ENCODE results near the gene SLC35B2. TPM values are rescaled to one million over a fixed set of nuclear protein-coding genes. Genes with fewer than 3 reads are reported as not detected.

The SLC35B2 gene
- total and polyA plus RNA-seq, 12 donors: 12.7 to 79.8 (median 55.6) TPM

- Histone ChIP-seq H3K27ac (no peak overlapping the region), H3K27me3 (peaks cover 35% of the 10 kb centered on the region), H3K9me3 (replicated peaks in 1 of 3) (no peaks in the 10 kb centered on the region), H3K4me1 (replicated peaks in 1 of 2) (peaks cover 0 to 8% of the 10 kb centered on the region in 2 donors), H3K36me3 (replicated peaks in 1 of 2) (no peaks in the 10 kb centered on the region), H3K4me3 (no peak overlapping the region)
- intact Hi-C loops (cut with DNase I): loop anchor here in 1 of 2 donors (5.0 kb wide), 1 partner anchor 66 kb away; no protein-coding TSS in a partner anchor
- TF ChIP-seq CTCF (IDR thresholded peaks at IDR 0.05) (no peak), POLR2A (IDR thresholded peaks at IDR 0.05) (no peak)
- DNase-seq: no peak
- WGBS, 4 donors: 69 to 88% (median 81%) methylated on average over 3 to 6 of the region's 6 CpGs
These were observed 14.0 kb upstream of the SLC35B2 start for GRCh38 chr6:44271406-44271723.

GRCh38 chr6:44270526-44271405 is 13.4 kb upstream of the SLC35B2 start:
- Histone ChIP-seq H3K27me3 (peaks cover 29% of the 10 kb centered on the region), H3K4me1 (replicated peaks in 1 of 2) (peaks cover 0 to 3% of the 10 kb centered on the region in 2 donors), H3K4me3 (peak overlapping the region in 1 of 4 donors; percentile 55), H3K36me3 (replicated peaks in 1 of 2) (no peaks in the 10 kb centered on the region), H3K9me3 (replicated peaks in 1 of 3) (no peaks in the 10 kb centered on the region), H3K27ac (no peak overlapping the region)
- TF ChIP-seq POLR2A (IDR thresholded peaks at IDR 0.05) (no peak), CTCF (IDR thresholded peaks at IDR 0.05) (no peak)
- DNase-seq: no peak
- WGBS, 4 donors: 2 to 7% (median 4%) methylated on average over 4 to 83 of the region's 90 CpGs
- intact Hi-C loops (cut with DNase I): loop anchor here in 1 of 2 donors (5.0 kb wide), 1 partner anchor 67 kb away; no protein-coding TSS in a partner anchor

- Histone ChIP-seq H3K4me3 (peak within 1 kb of the TSS in 1 of 4 donors; percentile 55), H3K36me3 (replicated peaks in 1 of 2) (no peaks in the 10 kb centered on the region), H3K27ac (no peak within 1 kb of the TSS), H3K9me3 (replicated peaks in 1 of 3) (no peaks in the 10 kb centered on the region), H3K4me1 (replicated peaks in 1 of 2) (peaks cover 0 to under 1% of the 10 kb centered on the region in 2 donors), H3K27me3 (peaks cover 22% of the 10 kb centered on the region)
- peak in 1 of 7 donors; percentile 58 for DNase-seq
- intact Hi-C loops (cut with DNase I): loop anchor here (2.0 to 5.0 kb wide), 2 partner anchors 67 to 69 kb away; no protein-coding TSS in a partner anchor
- WGBS, 4 donors: 15 to 55% (median 24%) methylated on average over 9 to 26 of the region's 29 CpGs
- TF ChIP-seq POLR2A (IDR thresholded peaks at IDR 0.05) (no peak), CTCF (IDR thresholded peaks at IDR 0.05) (no peak)
These were observed 12.7 kb upstream of the SLC35B2 start, which contains the start of gene TMEM151B for GRCh38 chr6:44269921-44270525. TMEM151B (plus strand) TSS chr6:44270450; CDS start chr6:44270743, 293 bp downstream.
